Neuronal stem cell (in vitro differentiated cells): ENCODE data around the gene CWC27.

ENCODE experiments used
- DNase-seq: peaks from one replicate; pipeline ENCODE4 v3.0.0-alpha.2; 2013; ENCODE audit warnings: low spot score
- H2AFZ ChIP-seq: one replicate; pipeline ENCODE4 v1.6.1; 2013; ENCODE audit warnings: mild to moderate bottlenecking, low read length, inconsistent platforms
- H2AK5ac ChIP-seq: 2 replicates; pipeline ENCODE4 v1.6.1; 2013; ENCODE audit warnings: low read depth, mild to moderate bottlenecking, inconsistent platforms, low read length, moderate library complexity, mixed read lengths
- H2BK120ac ChIP-seq: 2 replicates; pipeline ENCODE4 v1.6.1; 2013; ENCODE audit warnings: low read depth, mild to moderate bottlenecking, inconsistent platforms, low read length, moderate library complexity, mixed read lengths
- H2BK12ac ChIP-seq: one replicate; pipeline ENCODE4 v1.6.1; 2013; ENCODE audit warnings: low read length, inconsistent platforms
- H2BK15ac ChIP-seq: 2 replicates; pipeline ENCODE4 v1.6.1; 2013; ENCODE audit warnings: mild to moderate bottlenecking, low read length, inconsistent platforms, mixed read lengths
- H2BK5ac ChIP-seq: one replicate; pipeline ENCODE4 v1.6.1; 2013; ENCODE audit warnings: inconsistent platforms, mild to moderate bottlenecking, low read length, moderate library complexity
- H3K14ac ChIP-seq: one replicate; pipeline ENCODE4 v1.6.1; 2013; ENCODE audit warnings: low read length, inconsistent platforms
- H3K18ac ChIP-seq: 2 replicates; pipeline ENCODE4 v1.6.1; 2013; ENCODE audit warnings: low read length, inconsistent platforms
- H3K23ac ChIP-seq: 2 replicates; pipeline ENCODE4 v1.6.1; 2013; ENCODE audit warnings: low read depth, mild to moderate bottlenecking, mixed read lengths, low read length, inconsistent platforms; ENCODE audit not compliant: poor library complexity
- H3K27ac ChIP-seq: replicated peaks from 3 replicates; pipeline ENCODE4 v1.5.1; 2013; ENCODE audit warnings: low read length, inconsistent platforms
- H3K27me3 ChIP-seq, 3 experiments: 2 replicates each; pipeline ENCODE4 v1.6.1; 2013; ENCODE audit warnings: low read length in 3 of 3, mild to moderate bottlenecking in 2 of 3, inconsistent platforms in 1 of 3, low read depth in 1 of 3, mixed read lengths in 1 of 3, moderate library complexity in 1 of 3; ENCODE audit not compliant: control insufficient read depth in 3 of 3, insufficient read depth in 3 of 3
- H3K36me3 ChIP-seq, 2 donors: replicated peaks in 1 of 2; 2 replicates each; pipeline ENCODE4 v1.6.1; 2013; ENCODE audit warnings: low read length in 2 of 2; ENCODE audit not compliant: control insufficient read depth in 2 of 2, insufficient read depth in 2 of 2
- H3K4ac ChIP-seq: 2 replicates; pipeline ENCODE4 v1.6.1; 2013; ENCODE audit warnings: inconsistent platforms, mild to moderate bottlenecking, low read length, moderate library complexity
- H3K4me1 ChIP-seq, 2 donors: 1 replicate in 1 of 2; 2 replicates in 1 of 2; pipeline ENCODE4 v1.6.1; 2013; ENCODE audit warnings: low read length in 2 of 2, low read depth in 1 of 2; ENCODE audit not compliant: control insufficient read depth in 2 of 2, insufficient read depth in 1 of 2
- H3K4me2 ChIP-seq: one replicate; pipeline ENCODE4 v1.6.1; 2013; ENCODE audit warnings: mild to moderate bottlenecking, low read length, inconsistent platforms; ENCODE audit not compliant: insufficient read depth, poor library complexity, severe bottlenecking
- H3K4me3 ChIP-seq, 2 donors: 2 replicates each; pipeline ENCODE4 v1.5.1; 2013; ENCODE audit warnings: low read length in 2 of 2, mild to moderate bottlenecking in 2 of 2, inconsistent platforms in 1 of 2, moderate library complexity in 1 of 2
- H3K79me1 ChIP-seq: one replicate; pipeline ENCODE4 v1.6.1; 2013; ENCODE audit warnings: low read depth, mild to moderate bottlenecking, inconsistent platforms, low read length, moderate library complexity
- H3K9ac ChIP-seq: one replicate; pipeline ENCODE4 v1.6.1; 2013; ENCODE audit warnings: mild to moderate bottlenecking, low read depth, low read length, inconsistent platforms; ENCODE audit not compliant: poor library complexity
- H3K9me3 ChIP-seq, 2 donors: replicated peaks in 1 of 2; 2 replicates each; pipeline versions ENCODE3 to v1.6.1; 2013; ENCODE audit warnings: low read length in 2 of 2, mild to moderate bottlenecking in 2 of 2, inconsistent platforms in 1 of 2, low read depth in 1 of 2, mixed read lengths in 1 of 2, moderate library complexity in 1 of 2; ENCODE audit not compliant: control insufficient read depth in 2 of 2, insufficient read depth in 1 of 2
- H4K8ac ChIP-seq: one replicate; pipeline ENCODE4 v1.6.1; 2013; ENCODE audit warnings: low read depth, mild to moderate bottlenecking, inconsistent platforms, low read length, moderate library complexity
- H4K91ac ChIP-seq: one replicate; pipeline ENCODE4 v1.6.1; 2013; ENCODE audit warnings: low read length, low read depth, mild to moderate bottlenecking, inconsistent platforms; ENCODE audit not compliant: poor library complexity
- WGBS, 2 donors: extraction: QIAGEN DNeasy Blood & Tissue Kit; methylation state at CpG; one replicate each; pipeline ENCODE4 v1.1.7; 2013; ENCODE audit warnings: missing lambda C conversion rate in 2 of 2, mixed read lengths in 1 of 2; ENCODE audit not compliant: insufficient read length in 2 of 2, insufficient replicate concordance in 1 of 2; ENCODE audit errors: extremely low coverage in 2 of 2; 5-methylcytosine and 5-hydroxymethylcytosine counted together

CWC27 gene

GRCh38 chr5:64790210-64790609 is 21.5 kb downstream of the CWC27 start:
- Histone ChIP-seq H3K14ac (no peak overlapping the region), H3K79me1 (no peaks in the 10 kb centered on the region), H3K9ac (no peak overlapping the region), H2AK5ac (no peak overlapping the region), H3K9me3 (no peaks in the 10 kb centered on the region), H2BK15ac (no peak overlapping the region), H4K8ac (no peak overlapping the region), H3K4ac (no peak overlapping the region), H3K27me3 (no peaks in the 10 kb centered on the region), H3K27ac (no peak overlapping the region), H4K91ac (no peak overlapping the region), H3K4me2 (no peak overlapping the region), H3K4me3 (no peak overlapping the region), H3K23ac (no peak overlapping the region), H3K18ac (no peak overlapping the region), H3K36me3 (peaks cover 4 to 45% of the 10 kb centered on the region in 2 donors), H2AFZ (no peak overlapping the region), H3K4me1 (no peaks in the 10 kb centered on the region), H2BK5ac (no peak overlapping the region), H2BK12ac (no peak overlapping the region), H2BK120ac (no peak overlapping the region)
- WGBS, 2 donors: 100% methylated on average over 1 of the region's 1 CpG; no CpG with 5 or more reads in 1 of the 2 donors
- DNase-seq: no peak

DNA sequence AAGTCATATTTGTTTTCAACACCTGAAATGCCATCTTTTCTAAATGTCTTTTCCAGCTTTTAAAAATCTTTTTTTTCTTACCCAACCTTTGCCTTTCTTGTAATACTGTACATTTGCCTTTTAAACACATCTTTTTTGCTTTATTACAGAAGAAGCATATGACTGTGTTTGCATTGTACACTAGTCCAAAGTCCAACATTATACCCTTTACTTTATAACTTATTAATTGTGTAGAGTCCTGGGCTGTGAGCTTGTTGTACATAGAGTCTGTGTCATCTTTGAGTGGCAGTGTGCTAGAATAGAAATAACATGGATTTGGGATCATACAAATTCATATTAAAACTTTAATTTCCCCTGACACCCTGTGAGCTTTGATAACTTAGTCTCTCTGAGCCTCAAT is 23.7 kb downstream of the CWC27 start:
- H4K8ac ChIP-seq: no peak overlapping the region
- H2BK120ac ChIP-seq: no peak overlapping the region
- H3K4me1 ChIP-seq: no peaks in the 10 kb centered on the region
- H2BK12ac ChIP-seq: no peak overlapping the region
- DNase-seq: no peak
- no peak overlapping the region for H3K14ac ChIP-seq
- no peak overlapping the region for H2BK5ac ChIP-seq
- no peak overlapping the region for H3K4me2 ChIP-seq
- no peak overlapping the region for H3K27ac ChIP-seq
- no peak overlapping the region for H2BK15ac ChIP-seq
- H3K9me3 ChIP-seq: no peaks in the 10 kb centered on the region
- no peak overlapping the region for H3K4me3 ChIP-seq
- H3K18ac ChIP-seq: no peak overlapping the region
- H3K23ac ChIP-seq: no peak overlapping the region
- no peaks in the 10 kb centered on the region for H3K79me1 ChIP-seq
- H2AK5ac ChIP-seq: no peak overlapping the region
- H4K91ac ChIP-seq: no peak overlapping the region
- H2AFZ ChIP-seq: no peak overlapping the region
- H3K4ac ChIP-seq: no peak overlapping the region
- H3K36me3 ChIP-seq: peaks cover 1 to 27% of the 10 kb centered on the region in 2 donors
- H3K27me3 ChIP-seq: no peaks in the 10 kb centered on the region
- no peak overlapping the region for H3K9ac ChIP-seq

DNA sequence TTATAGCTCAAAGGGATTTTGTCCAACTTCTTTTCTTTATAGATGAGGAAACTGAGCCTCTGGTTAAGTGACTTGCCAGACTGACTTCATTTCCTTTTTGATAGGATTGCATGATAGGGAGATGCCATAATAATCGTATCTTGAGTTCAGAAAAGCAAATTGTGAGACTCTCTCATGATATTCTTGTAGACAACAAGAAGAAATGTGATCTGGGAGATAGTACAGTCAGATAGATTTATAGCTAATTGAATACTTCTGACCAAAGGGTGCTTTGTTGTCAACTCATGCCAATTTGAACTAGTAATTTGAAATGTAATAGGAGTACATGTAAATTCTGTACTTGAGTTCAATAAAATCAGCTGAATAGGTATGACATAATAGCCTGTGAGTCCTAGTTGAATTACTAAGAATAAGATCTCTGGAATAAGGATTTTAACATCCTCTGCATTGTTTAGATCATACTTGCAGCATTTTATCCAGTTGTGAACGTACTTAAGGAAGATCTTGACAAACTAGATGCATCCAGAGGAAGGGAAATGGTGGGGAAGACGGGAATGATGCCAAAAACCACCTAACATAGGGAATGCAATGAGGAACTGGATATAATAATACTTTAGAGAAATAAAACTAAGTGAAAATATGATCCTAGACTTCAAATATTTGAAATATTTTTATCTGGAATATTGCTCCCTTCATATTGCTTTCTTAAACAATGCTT is 25.5 kb downstream of the CWC27 start:
- H4K91ac ChIP-seq: no peak overlapping the region
- no peak overlapping the region for H3K27ac ChIP-seq
- no peak overlapping the region for H2BK12ac ChIP-seq
- H3K9me3 ChIP-seq: no peaks in the 10 kb centered on the region
- no peaks in the 10 kb centered on the region for H3K27me3 ChIP-seq
- H3K23ac ChIP-seq: no peak overlapping the region
- no CpG with 5 or more reads among the region's 3 CpGs for WGBS, 2 donors
- H3K9ac ChIP-seq: no peak overlapping the region
- H3K79me1 ChIP-seq: no peaks in the 10 kb centered on the region
- H3K14ac ChIP-seq: no peak overlapping the region
- H4K8ac ChIP-seq: no peak overlapping the region
- H3K36me3 ChIP-seq: peaks cover 1 to 17% of the 10 kb centered on the region in 2 donors
- H2BK120ac ChIP-seq: no peak overlapping the region
- H3K4me3 ChIP-seq: no peak overlapping the region
- H3K4me2 ChIP-seq: no peak overlapping the region
- no peak overlapping the region for H2AFZ ChIP-seq
- DNase-seq: no peak
- H3K4ac ChIP-seq: no peak overlapping the region
- H3K4me1 ChIP-seq: no peaks in the 10 kb centered on the region
- H3K18ac ChIP-seq: no peak overlapping the region
- no peak overlapping the region for H2AK5ac ChIP-seq
- H2BK15ac ChIP-seq: no peak overlapping the region
- H2BK5ac ChIP-seq: no peak overlapping the region

GRCh38 chr5:64796301-64796700 is 27.6 kb downstream of the CWC27 start:
- no peak overlapping the region for H3K14ac ChIP-seq
- no peak overlapping the region for H3K18ac ChIP-seq
- H2BK5ac ChIP-seq: no peak overlapping the region
- no peaks in the 10 kb centered on the region for H3K9me3 ChIP-seq
- no peak overlapping the region for H3K4me3 ChIP-seq
- no peak overlapping the region for H4K8ac ChIP-seq
- no peaks in the 10 kb centered on the region for H3K79me1 ChIP-seq
- no peak overlapping the region for H3K4ac ChIP-seq
- no peak overlapping the region for H3K27ac ChIP-seq
- H2AFZ ChIP-seq: no peak overlapping the region
- H3K4me2 ChIP-seq: no peak overlapping the region
- H2AK5ac ChIP-seq: no peak overlapping the region
- H2BK12ac ChIP-seq: no peak overlapping the region
- DNase-seq: no peak
- no peaks in the 10 kb centered on the region for H3K27me3 ChIP-seq
- H3K4me1 ChIP-seq: no peaks in the 10 kb centered on the region
- H3K9ac ChIP-seq: no peak overlapping the region
- peaks cover 0 to 26% of the 10 kb centered on the region in 2 donors for H3K36me3 ChIP-seq
- H2BK15ac ChIP-seq: no peak overlapping the region
- no peak overlapping the region for H4K91ac ChIP-seq
- no peak overlapping the region for H2BK120ac ChIP-seq
- H3K23ac ChIP-seq: no peak overlapping the region
